Measurements from ENCODE around the gene DLGAP1.

- no peak for TF ChIP-seq CTCF (IDR thresholded peaks at IDR 0.05; ENCODE audit: poor library complexity)
- TF ChIP-seq EZH2 (IDR thresholded peaks at IDR 0.05; ENCODE audit: borderline replicate concordance): no peak
- no peak for TF ChIP-seq EZH2phosphoT487 (IDR thresholded peaks at IDR 0.05; ENCODE audit: low read depth, severe bottlenecking, unreplicated experiment)
Observed at GRCh38 chr18:4233468-4233867, 221.6 kb downstream of the DLGAP1 start.
